ENCODE results near the gene PTPRE. TPM values are rescaled to one million over a fixed set of nuclear protein-coding genes. Genes with fewer than 3 reads are reported as not detected.

PTPRE gene
- total RNA-seq, 6 donors from 2014 or later, result 49.9 to 89.2 (median 64.2) TPM

- ATAC-seq (ENCODE audit: low FRiP score in 2 of 2), result peak in 1 of 2 donors; percentile 70
- TF ChIP-seq CTCF (IDR thresholded peaks at IDR 0.05) (no peak), EP300 (IDR thresholded peaks at IDR 0.05) (no peak), POLR2A (IDR thresholded peaks at IDR 0.05) (no peak), POLR2AphosphoS5 (IDR thresholded peaks at IDR 0.05) (no peak)
- peak overlapping the region; percentile 19 to 63 (median 52) for H3K27ac ChIP-seq
- peaks cover 35 to 63% (median 37%) of the 10 kb centered on the region in 4 donors for H3K4me1 ChIP-seq
- 56 to 57% methylated on average over 8 of the region's 8 CpGs for WGBS, 2 donors
- DNase-seq, result peak in 1 of 2 donors; percentile 49
- H3K4me3 ChIP-seq, result no peak overlapping the region
- no peaks in the 10 kb centered on the region for H3K9me3 ChIP-seq
- no peaks in the 10 kb centered on the region for H3K36me3 ChIP-seq
- no peaks in the 10 kb centered on the region for H3K27me3 ChIP-seq
Measured at GRCh38 chr10:127926455-127926854, 19.6 kb downstream of the PTPRE start.

- no peak for TF ChIP-seq CTCF (IDR thresholded peaks at IDR 0.05)
- no peak for TF ChIP-seq EP300 (IDR thresholded peaks at IDR 0.05)
- no peak for TF ChIP-seq POLR2AphosphoS5 (IDR thresholded peaks at IDR 0.05)
- TF ChIP-seq POLR2A (IDR thresholded peaks at IDR 0.05), result no peak
- Histone ChIP-seq H3K4me1 (peaks cover 20 to 45% (median 22%) of the 10 kb centered on the region in 4 donors), H3K4me3 (no peak overlapping the region), H3K36me3 (no peaks in the 10 kb centered on the region), H3K9me3 (no peaks in the 10 kb centered on the region), H3K27me3 (no peaks in the 10 kb centered on the region), H3K27ac (peak overlapping the region in 3 of 4 donors; percentile 12 to 31 (median 27))
- ATAC-seq (ENCODE audit: low FRiP score in 2 of 2), result no peak
- peak in 1 of 2 donors; percentile 58 for DNase-seq
- WGBS, 2 donors, result 45 to 50% methylated on average over 10 of the region's 10 CpGs
Measured at GRCh38 chr10:127928021-127928806, 21.3 kb downstream of the PTPRE start.

- Histone ChIP-seq H3K9me3 (no peaks in the 10 kb centered on the region), H3K27me3 (no peaks in the 10 kb centered on the region), H3K36me3 (peaks cover 0 to 4% (median 0%) of the 10 kb centered on the region in 4 donors), H3K4me3 (no peak overlapping the region), H3K27ac (no peak overlapping the region), H3K4me1 (peaks cover 5 to 14% (median 7%) of the 10 kb centered on the region in 4 donors)
- WGBS, 2 donors, result 91 to 96% methylated on average over 15 of the region's 15 CpGs
- ATAC-seq (ENCODE audit: low FRiP score in 2 of 2), result no peak
- TF ChIP-seq POLR2AphosphoS5 (IDR thresholded peaks at IDR 0.05) (no peak), CTCF (IDR thresholded peaks at IDR 0.05) (no peak), EP300 (IDR thresholded peaks at IDR 0.05) (no peak), POLR2A (IDR thresholded peaks at IDR 0.05) (no peak)
- no peak for DNase-seq
Measured at GRCh38 chr10:127932521-127933270, 25.8 kb downstream of the PTPRE start.

GRCh38 chr10:127933271-127933670, 26.4 kb downstream of the PTPRE start:
- TF ChIP-seq POLR2AphosphoS5 (IDR thresholded peaks at IDR 0.05), result no peak
- TF ChIP-seq CTCF (IDR thresholded peaks at IDR 0.05), result no peak
- TF ChIP-seq POLR2A (IDR thresholded peaks at IDR 0.05), result no peak
- TF ChIP-seq EP300 (IDR thresholded peaks at IDR 0.05), result no peak
- no peak overlapping the region for H3K27ac ChIP-seq
- no peaks in the 10 kb centered on the region for H3K9me3 ChIP-seq
- H3K36me3 ChIP-seq, result peaks cover 0 to 4% (median 0%) of the 10 kb centered on the region in 4 donors
- H3K27me3 ChIP-seq, result no peaks in the 10 kb centered on the region
- no peak for ATAC-seq (ENCODE audit: low FRiP score in 2 of 2)
- WGBS, 2 donors, result 87% methylated on average over 5 of the region's 5 CpGs
- DNase-seq, result no peak
- peaks cover 2 to 8% (median 3%) of the 10 kb centered on the region in 4 donors for H3K4me1 ChIP-seq
- H3K4me3 ChIP-seq, result no peak overlapping the region

Measured in upper lobe of left lung (tissue), 6 donors.